Body of pancreas (tissue), 4 donors: ENCODE data around the gene THSD4.

Experiments used
- POLR2A ChIP-seq, 3 donors: fragments of 450-650 bp; IDR thresholded peaks; one replicate each; pipeline ENCODE4 v1.6.1; 2016; ENCODE audit warnings: antibody characterized with exemption in 3 of 3, mild to moderate bottlenecking in 2 of 3
- TF ChIP-seq, protein P1 (sequence below), 7 experiments: fragments of 450-650 bp in 4 of 7; fragments of 200-600 bp in 3 of 7; sonication (generic) in 3 of 7; IDR thresholded peaks; one replicate each; pipeline ENCODE4 v1.5.1; 2016 to 2019; ENCODE audit warnings: antibody characterized with exemption in 7 of 7

- TF ChIP-seq, protein P1, sequence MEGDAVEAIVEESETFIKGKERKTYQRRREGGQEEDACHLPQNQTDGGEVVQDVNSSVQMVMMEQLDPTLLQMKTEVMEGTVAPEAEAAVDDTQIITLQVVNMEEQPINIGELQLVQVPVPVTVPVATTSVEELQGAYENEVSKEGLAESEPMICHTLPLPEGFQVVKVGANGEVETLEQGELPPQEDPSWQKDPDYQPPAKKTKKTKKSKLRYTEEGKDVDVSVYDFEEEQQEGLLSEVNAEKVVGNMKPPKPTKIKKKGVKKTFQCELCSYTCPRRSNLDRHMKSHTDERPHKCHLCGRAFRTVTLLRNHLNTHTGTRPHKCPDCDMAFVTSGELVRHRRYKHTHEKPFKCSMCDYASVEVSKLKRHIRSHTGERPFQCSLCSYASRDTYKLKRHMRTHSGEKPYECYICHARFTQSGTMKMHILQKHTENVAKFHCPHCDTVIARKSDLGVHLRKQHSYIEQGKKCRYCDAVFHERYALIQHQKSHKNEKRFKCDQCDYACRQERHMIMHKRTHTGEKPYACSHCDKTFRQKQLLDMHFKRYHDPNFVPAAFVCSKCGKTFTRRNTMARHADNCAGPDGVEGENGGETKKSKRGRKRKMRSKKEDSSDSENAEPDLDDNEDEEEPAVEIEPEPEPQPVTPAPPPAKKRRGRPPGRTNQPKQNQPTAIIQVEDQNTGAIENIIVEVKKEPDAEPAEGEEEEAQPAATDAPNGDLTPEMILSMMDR (IDR thresholded peaks at IDR 0.05): no peak
- no peak for TF ChIP-seq POLR2A (IDR thresholded peaks at IDR 0.05)
Observed at GRCh38 chr15:71698742-71699141, 583.5 kb downstream of the THSD4 start.
